ENCODE results near the gene DLGAP4.

Gene DLGAP4

DNA sequence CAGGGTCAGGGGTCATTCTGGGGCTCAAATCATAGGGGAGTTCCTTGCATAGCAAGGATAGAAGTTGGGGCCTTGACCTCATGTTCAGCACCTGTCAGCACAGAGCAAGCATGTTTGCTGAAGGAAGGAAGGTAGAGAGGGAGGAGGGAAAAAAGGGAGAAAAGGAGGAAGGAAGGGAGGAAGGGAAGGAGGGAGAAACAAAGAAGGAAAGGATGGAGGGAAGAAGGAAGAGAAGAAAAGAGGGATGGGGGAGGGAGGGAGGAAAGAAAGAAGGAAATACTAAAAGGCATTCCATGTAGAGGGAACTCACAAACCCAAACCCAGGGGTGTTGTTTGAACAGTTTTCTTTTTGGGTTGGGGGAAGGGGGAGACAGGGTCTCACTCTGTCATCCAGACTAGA is 80.1 kb downstream of the DLGAP4 start:
- no peak for DNase-seq

DNA sequence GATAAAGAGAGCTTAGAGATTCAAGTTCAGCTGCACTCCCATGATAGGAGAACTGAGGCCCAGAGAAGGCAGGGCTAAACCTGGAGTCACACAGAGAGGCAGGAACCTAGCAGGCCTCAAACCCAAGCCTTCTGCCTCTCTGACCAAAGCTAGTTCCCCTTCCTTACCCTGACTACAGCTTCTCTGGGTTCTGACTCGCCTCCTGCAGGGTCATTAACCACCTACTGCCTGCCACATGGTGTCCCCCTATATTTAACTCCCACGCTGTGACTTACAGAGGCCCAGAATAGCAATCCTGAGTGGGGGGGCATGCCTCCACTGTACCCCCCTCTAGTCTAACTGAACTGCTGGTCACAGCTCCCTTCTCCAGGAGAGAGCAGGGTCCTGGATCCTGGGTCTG is 84.1 kb downstream of the DLGAP4 start:
- DNase-seq: no peak

DNA sequence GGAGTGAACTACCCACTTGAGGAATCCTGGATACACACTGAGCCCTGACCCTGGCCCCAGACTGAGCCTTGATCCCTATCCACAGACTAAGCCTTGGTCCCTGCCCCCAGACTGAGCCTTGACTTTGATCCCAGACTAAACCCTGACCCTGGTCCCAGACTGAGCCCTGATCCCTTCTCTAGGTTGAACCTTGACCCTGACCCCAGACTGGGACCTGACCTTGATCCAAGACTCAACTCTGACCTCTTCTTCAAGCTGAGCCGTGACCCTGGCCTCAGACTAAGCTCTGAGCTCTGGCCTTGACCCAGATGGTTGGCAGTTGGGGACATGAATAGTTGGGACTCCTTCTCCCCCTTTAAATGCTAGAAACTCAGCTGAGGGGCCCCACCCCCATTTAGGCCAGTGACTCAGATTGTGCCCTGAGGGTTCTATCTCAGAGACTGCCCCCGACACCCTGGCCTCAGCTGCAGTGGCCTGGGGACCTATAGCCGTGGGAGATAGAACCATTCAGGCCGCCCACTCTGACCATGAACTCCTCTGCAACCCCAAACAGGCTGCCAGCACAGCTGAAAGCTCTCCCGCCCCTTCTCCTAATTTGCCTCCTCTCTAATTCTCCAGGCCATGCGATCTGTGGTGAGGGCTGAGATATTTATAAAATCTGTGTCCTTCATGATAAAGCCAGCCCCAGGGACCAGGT is 84.7 kb downstream of the DLGAP4 start:
- DNase-seq: no peak

DNA sequence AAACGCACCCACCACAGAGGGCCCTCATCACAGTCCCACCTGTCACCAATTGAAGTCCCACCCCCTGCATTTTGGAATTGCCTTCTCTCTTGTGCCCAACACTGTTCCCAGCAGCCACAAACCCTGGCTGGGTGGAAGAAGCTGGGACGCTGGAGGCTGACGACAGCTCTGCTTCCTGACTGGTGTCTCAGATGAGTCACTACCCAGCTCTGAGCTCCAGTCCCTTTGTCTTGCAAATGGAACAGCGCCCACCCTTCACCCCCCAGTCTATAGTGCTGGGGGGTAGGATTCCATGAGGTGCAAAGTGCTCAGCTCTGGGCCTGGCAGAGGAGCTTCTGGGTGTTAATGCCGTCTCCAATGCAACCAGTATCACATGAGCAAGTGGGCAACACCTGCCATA is 85.3 kb downstream of the DLGAP4 start:
- DNase-seq: no peak

DNA sequence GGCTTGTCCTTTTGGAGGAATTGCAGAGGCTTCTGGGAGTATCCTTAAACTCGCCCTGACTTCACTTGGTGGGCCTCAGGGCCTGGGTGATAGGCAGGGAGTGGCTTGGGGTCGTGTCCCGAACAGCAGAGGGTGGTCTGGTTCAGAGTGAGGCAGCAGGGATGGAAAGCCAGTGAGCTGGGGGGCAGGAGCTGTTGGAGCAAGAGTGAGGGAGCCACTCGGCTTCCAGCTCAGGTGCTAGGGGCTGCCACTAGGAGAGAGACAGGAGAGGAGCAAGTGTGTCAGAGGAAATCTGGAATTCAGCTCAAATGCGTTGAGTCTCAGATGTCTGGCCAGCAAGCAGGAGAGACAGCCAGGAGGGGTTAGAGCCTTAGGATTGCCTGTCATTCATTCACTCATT is 85.8 kb downstream of the DLGAP4 start:
- DNase-seq: no peak

DNA sequence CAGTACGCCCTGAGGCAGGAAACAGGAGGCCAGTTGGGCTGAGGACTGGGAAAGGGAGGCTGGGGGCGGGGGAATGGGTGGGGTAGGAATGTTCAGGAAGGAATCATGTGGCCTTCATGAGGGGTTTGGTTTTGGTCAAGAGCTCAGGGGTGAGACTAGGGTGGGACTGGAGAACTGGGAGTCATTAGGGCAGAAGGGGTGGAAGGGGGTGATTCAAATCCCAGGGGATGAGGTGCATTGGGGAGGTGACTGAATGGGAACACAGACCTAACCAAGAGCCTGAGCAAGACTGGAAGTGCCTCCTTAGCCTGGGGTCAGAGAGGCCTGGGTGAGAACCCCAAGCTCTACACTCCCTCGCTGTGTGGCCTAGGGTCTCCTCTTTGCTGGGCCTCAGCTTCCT is 86.8 kb downstream of the DLGAP4 start:
- DNase-seq: no peak

DNA sequence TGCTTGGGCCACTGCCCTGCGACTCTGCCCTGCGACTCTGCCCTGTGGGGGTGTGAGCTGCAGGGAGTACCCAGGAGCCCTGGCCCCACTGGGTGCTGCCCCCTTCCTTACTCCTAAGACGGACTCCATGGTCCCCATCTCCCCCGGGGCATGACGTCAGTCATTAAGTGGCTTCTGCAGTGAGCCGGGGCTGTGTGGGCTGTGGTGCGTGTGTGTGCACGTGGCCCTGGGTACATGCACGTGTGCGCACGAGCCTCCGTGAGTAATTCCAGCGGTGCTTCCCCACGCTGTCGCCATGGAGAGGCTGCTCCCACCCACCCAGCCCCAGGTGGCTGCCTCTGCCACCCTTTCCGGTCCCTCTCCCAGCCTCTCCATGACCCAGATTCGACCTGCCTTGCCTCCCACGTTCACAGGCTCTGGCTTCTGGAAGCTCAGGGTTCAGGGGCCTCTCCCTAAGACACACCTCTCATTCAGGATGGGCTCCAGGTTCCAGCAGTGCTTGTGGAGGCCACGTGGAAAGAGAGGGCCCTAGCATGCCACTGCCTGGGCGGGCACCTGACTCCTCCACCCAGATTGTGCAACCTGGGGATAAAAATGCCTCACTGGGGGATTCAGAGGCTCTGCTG is 88.3 kb downstream of the DLGAP4 start:
- DNase-seq: no peak

DNA sequence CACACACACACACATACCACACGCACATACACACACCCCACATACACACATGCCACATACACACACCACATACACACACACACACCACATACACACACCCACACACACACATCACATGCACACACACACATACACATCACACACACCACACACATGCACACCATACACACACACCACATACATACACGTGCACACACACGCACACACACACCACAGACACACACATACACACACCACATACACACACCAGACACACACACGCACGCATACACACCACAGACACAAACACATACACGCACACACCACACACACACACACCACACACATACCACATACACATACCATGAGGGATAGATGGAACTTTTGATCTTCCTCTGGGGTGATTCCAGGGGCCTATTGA is 90.2 kb downstream of the DLGAP4 start:
- no peak for DNase-seq

DNA sequence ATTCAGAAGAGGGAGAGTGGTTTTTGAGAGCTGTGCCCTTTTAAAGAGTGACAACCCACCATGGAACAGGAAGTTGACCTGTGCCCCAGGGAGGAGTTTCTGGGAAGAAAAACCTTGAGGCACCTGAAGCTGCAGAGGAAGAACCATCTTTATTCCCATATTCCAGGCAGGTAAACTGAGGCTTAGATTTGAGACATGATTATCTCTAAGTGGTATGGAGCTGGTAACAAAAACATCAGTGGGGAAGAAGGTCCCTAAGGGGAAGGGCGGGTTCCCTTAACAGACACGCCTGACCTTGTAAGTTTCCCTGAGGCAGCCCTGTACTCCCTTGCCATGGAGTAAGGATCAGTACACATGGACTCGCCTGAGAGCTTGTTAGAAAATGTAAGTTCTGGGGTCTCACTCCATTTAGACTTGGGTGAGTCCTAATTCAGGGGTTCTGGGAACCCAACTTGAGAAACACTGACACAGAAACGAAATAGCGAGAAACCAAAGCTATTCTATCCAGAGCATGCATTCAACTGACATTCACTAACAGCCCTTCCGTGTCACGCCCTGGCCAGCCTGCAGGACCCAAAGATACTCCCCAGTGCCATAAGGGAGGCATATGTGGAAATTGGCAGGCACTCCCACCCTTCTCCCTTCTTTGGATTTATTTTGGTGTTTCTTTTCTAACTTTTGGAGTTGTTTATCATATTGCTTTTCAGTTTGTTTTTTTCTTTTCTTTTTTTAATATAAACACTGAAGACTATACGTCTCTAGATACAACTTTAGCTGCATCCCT is 90.9 kb downstream of the DLGAP4 start:
- DNase-seq: no peak

DNA sequence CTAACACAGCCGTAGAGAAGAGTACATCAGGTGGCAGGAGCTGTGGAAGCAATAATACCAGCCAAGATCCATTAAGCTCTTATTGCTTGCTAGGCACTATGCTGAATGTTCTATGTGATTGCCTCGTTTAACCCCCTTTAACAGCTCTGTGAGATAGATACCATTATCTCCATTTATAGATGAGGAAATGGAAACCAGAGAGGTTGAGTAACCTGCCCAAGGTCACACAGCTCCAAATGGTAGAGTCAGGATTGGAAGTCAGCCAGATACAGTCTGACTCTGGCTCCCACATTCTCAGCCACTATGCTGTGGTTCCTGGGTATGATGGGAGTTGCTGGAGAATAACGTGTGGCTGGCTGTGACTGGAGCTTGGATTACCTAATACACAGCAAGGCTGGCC is 92.4 kb downstream of the DLGAP4 start:
- no peak for DNase-seq

DNA sequence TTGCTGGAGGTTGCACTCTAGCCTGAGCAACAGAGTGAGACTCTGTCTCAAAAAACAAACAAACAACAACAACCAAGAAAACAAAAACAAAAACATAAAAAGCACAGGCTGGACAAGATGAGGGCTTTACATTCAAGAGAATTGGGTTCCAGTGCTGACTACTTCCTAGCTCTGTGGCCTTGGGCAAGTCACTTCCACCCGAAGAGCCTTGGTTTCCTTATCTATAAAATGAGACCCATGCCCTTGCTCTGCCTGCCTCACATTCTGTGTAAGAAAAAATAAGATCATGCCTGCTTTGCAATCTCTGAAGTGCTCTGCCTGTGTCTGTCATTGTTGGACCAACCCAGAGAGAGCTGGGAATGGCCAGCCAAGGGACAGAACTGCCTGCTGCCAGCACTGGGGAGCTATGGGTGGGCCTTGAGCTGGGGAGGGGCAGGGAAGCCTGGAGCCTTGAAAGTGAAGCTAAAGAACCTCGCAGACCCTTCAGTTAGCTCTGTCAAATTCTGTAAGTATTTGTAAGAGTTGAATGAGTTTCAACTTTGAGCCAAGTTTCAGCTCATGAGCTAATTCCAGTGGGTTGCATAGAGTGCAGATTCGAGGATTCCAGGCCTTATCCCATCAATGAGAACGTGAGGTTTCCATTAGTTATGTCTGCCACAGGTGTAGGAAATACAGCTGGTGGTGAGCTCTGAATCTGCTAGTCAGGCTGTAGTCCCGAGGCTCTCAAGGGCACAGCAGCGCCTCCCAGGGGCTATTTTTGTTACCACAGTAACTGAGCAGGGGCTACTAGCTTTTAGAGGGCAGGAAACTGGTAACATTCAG is 93.2 kb downstream of the DLGAP4 start:
- peak; percentile 76 for DNase-seq

DNA sequence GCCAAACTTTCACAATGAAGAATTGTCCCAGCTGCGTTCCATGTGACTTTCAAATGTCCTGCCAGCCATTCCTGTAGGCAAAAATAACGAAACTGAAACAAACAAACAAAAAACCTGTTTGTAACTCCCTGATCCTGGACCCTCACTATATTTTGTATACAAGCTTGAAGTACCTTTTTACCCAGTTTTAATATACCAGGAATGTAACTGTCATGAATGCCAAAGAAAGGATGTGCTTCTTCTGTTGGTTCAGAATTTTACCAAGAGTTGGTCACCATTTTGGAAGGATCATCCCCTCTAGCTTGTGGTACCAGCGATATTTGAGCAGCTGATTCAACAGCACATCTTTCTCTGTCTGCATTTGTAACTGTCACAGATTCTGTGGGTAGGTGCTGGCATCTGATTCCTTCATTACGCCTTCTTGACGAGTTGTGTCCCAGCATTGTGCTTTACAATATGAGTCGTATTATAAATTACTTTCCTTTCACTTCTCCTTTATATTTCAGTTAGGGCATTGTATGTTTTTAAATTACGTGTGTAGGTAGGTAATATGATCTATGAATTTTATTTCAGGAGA is 93.9 kb downstream of the DLGAP4 start:
- DNase-seq: no peak

DNA sequence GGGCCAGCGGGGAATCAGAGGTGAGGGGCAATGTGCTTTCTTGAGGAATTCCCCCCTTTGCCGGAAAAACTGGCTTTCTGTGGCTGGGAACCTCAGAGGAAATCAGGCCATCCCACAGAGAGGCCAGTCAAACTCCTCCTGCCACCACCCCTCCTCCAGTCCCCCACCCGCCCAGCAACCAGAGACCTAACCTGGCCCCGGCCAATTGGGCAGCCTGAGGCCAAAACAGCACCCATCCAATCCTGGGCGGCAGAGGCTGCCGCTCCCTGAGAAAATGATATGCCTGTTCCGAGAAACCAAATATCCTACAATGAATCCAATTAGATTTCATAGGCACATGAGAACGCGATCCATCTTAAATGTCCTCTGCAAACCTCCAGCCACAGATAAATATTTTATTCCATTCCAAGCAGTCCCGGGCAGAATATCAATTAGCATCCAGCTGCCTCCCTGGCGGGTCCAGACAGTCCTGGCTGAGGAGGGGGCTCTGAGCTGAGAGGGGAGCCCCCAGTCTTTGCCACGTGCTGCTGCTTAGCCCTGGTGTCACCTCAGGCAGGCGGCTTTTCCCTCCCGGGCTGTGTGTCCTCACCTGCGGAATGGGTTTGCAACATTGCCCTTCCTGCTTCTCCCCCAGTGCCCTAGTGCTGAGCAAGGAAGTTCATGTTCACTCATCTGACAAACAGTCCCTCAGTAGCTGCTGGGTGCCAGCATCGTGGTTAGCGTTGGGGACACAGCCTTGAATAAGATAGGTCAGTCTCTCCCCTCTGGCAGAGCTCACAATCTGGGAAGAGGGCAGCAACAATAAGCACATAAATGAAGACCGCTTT is 95.0 kb downstream of the DLGAP4 start:
- no peak for DNase-seq

DNA sequence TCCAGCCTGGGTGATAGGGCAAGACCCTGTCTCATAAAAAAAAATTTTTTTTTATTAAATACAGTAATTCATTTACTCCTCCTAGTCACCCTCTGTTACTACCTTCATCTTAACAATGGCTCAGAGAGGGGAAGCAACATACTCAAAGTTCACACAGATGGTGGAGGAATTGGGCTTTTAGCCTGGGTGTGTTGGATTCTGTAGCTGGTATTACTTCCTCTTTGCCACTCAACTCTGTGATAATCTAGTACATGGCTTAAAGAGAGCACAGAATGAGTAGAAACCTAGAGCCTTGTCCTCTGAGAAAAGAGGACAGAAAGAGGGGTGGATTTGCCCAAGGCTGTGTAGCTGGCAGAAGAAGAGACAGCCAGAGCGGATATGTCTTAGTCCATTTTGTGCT is 96.6 kb downstream of the DLGAP4 start:
- DNase-seq: no peak

DNA sequence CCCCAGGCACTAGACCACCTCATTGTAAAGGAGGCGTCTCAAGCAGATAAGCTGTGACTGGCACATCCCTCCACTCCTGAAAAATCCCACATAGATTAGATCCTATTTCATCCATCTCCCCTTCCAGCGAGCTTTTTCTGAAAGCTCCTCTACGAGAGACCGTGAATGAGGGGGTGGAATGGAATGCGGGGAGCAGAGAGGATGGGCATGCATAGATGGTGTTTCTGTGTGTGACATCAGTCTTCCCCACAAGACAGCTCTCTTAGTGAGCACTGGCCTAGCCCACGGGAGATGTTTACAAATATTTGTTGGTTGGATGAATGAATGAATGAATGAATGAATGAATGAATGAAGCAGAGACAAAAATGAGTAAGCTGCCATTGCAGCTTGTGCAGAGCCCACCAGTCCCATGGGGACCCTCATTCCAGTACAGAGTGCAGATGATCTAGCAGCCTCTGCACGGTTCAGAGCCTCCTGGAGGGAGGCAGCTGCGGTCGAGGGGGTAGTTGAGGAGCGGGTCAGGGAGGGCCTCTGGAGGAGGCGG is 98.4 kb downstream of the DLGAP4 start:
- no peak for DNase-seq

DNA sequence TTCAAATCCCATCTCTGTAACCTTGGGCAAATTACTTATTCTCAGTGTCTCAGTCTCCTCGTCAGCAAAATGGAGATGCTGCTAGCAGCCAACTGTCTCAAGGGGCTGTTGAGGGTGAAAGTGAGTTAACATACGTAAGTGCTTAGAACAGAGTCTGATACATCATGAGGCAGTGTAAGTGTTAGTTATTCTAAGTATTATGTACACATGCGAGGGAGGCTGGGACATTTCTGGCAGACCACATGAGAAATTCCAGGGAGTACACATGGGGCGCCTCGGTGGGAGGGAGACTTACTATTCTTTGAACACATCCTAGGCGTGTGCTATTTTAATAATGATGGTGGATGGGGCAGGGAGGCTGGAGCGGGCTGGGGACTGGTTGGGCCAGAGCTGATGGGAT is 99.1 kb downstream of the DLGAP4 start:
- DNase-seq: no peak

DNA sequence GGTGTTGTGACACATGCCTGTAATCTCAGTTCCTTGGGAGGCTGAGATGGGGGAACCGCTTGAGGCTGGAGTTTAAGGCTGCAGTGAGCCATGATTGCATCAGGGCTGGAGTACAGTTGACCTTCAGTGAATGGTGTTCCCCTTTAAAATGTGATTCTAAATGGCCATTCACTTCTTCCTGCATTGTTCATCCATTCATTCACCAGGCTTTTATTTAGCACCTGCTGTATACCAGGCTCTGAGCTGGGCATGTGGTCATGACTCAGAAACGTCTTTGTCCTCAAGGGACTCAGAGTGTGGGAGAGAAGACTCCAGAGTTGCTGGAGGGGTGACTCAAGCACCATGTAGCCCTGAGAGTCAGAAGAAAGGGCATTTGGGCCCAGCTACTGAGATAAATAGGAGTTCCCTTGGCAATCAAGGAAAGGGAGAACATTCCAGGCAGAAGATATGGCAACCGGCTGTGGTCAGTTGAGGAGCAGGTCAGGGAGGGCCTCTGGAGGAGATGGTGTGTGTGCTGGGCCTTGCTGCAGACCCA is 101.1 kb downstream of the DLGAP4 start:
- no peak for DNase-seq

DNA sequence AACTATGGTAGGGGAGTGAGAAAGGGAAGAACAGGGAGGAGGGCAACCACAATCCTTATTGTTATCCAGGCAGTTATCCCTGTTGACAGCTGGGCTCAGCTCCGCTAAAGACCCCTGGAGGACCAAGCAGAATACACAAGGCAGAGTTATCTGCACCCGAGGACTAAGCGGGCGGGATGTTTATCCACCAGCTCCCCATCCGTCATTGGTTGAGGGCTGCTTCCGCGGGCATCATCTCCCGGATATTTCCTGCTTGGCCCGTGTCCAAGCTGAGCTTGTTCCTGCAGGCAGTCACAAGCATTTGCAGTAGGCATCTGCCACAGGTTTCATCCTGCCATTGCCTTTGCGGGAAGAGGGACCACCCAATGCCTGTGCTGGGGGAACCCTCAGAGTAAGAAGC is 102.1 kb downstream of the DLGAP4 start:
- no peak for DNase-seq

DNA sequence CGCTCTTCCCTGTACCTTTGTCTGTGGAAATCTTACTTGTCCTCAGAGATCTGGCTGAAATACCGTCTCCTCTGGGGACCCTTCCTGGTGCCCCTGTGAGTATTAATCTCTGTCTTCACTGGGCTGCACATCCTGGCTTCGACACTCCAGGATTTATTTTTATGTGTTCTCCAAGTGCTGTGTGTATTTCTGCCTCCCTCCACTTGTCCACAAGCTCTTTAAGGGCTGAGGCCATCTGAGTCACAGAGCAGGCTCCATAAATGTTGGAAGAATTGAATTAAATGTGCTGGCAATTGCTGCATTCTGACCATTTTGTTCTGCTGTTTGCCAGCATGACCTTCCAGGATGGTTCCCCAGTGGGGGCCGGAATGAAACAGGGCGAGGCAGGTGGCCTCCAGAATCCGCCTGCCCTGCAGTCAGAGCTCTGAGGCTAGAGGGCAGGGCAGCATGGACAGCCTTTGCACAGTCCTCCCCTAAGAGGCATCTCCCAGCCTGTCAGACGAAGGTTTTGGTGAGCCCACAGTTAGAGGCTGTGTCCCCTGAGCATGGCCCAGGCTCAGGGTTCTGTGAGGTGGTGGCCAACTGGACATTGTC is 105.8 kb downstream of the DLGAP4 start:
- no peak for DNase-seq

DNA sequence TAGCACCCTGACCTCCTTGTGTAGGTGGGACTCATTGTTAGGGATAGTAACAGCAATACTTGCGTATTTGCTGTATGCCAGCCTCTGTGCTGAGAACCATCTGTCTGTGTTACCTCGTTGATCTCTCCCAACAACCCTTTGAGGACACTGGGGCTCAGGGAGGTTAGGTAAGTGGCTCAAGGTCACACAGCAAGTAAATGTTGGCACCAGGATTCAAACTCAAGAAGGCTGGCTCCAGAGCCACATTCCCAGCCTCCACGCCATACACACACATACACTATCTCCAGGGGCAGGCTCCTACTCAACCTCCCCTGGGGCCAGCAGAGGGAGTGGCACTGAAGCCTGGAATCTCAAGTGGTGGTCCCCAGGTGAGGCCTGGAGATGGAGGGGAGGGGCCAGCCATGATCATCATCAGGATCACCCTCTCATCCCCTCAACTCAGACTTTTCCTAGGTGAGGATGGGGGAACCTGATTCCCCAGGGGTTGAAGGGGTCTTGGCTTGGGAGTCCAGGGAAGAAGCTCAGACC is 109.4 kb downstream of the DLGAP4 start:
- DNase-seq: no peak

DNA sequence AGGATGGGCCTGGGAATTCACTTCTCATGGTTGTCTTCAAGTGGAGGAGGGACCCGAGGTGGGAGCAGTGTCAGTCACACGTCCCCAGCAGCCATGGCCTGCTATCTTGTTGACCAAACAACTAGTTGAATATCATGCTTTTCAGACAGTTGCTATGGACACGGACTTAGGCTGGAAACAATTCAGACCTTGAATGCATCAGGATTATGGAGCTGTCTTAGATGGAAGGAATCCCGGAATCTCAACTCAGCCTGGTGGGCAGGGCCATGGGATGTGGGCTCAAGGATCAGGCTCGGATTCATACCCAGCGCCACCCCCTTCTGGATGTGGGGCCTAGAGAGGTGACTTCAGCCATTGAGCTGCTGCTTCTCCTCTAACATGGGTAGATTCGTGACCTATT is 112.6 kb downstream of the DLGAP4 start:
- DNase-seq: no peak

Measured in activated CD4-positive, alpha-beta T cell treated with anti-CD3 and anti-CD28 coated beads for 48 hours (primary cell).